ENCODE measurements around the gene ELP1. TPM values are rescaled to one million over a fixed set of nuclear protein-coding genes. Genes with fewer than 3 reads are reported as not detected.
"Not testable (repeated sequence)": the region's sequence is repeated elsewhere in the genome, so short reads cannot be mapped to it uniquely, and the experiment has no call there.

ELP1 gene
- total RNA-seq: 23.4 TPM
- polyA plus RNA-seq: 25.1 TPM
- long read RNA-seq, donor 1, full-length matches to known transcripts: 2 of 2 reads
- long read RNA-seq, donor 1, partial matches to known transcripts: 0 of 2 reads
- long read RNA-seq, donor 1, other reads (novel, unspliced or antisense): 0 of 2 reads
- long read RNA-seq, donor 2: 0 reads
- long read RNA-seq, donor 3, full-length matches to known transcripts: 2 of 2 reads
- long read RNA-seq, donor 3, partial matches to known transcripts: 0 of 2 reads
- long read RNA-seq, donor 3, other reads (novel, unspliced or antisense): 0 of 2 reads
- long read RNA-seq, donor 4, full-length matches to known transcripts: 1 of 15 reads
- long read RNA-seq, donor 4, partial matches to known transcripts: 6 of 15 reads
- long read RNA-seq, donor 4, other reads (novel, unspliced or antisense): 8 of 15 reads
- long read RNA-seq, donor 5, full-length matches to known transcripts: 2 of 2 reads
- long read RNA-seq, donor 5, partial matches to known transcripts: 0 of 2 reads
- long read RNA-seq, donor 5, other reads (novel, unspliced or antisense): 0 of 2 reads
- long read RNA-seq, donor 6, full-length matches to known transcripts: 2 of 2 reads
- long read RNA-seq, donor 6, partial matches to known transcripts: 0 of 2 reads
- long read RNA-seq, donor 6, other reads (novel, unspliced or antisense): 0 of 2 reads
- long read RNA-seq, donor 7, full-length matches to known transcripts: 1 of 1 reads
- long read RNA-seq, donor 7, partial matches to known transcripts: 0 of 1 reads
- long read RNA-seq, donor 7, other reads (novel, unspliced or antisense): 0 of 1 reads
- long read RNA-seq, donor 8: 0 reads
- long read RNA-seq, donor 9, full-length matches to known transcripts: 1 of 1 reads
- long read RNA-seq, donor 9, partial matches to known transcripts: 0 of 1 reads
- long read RNA-seq, donor 9, other reads (novel, unspliced or antisense): 0 of 1 reads
- long read RNA-seq, donor 10, full-length matches to known transcripts: 2 of 2 reads
- long read RNA-seq, donor 10, partial matches to known transcripts: 0 of 2 reads
- long read RNA-seq, donor 10, other reads (novel, unspliced or antisense): 0 of 2 reads

- peak; percentile 76 to 95 (median 88) for DNase-seq (ENCODE audit: low read depth in 6 of 9, low spot score in 9 of 9)
- Histone ChIP-seq H3K36me3 (ENCODE audit: control insufficient read depth in 2 of 2, insufficient read depth in 2 of 2, low read length in 1 of 2) (peaks cover 0 to 2% of the 10 kb centered on the region in 2 donors), H3K4me3 (ENCODE audit: low read length in 2 of 2) (peak within 1 kb of the TSS; percentile 88 to 95), H3K27ac (ENCODE audit: low read depth in 1 of 2, low read length in 1 of 2) (peak within 1 kb of the TSS; percentile 87 to 94), H3K27me3 (ENCODE audit: control insufficient read depth in 2 of 2, insufficient read depth in 1 of 2, low read length in 1 of 2) (no peaks in the 10 kb centered on the region), H3K4me1 (ENCODE audit: control insufficient read depth in 2 of 2, insufficient read depth in 2 of 2, low read length in 2 of 2) (peaks cover 12 to 17% of the 10 kb centered on the region in 2 donors), H3K9me3 (ENCODE audit: control insufficient read depth in 2 of 2, insufficient read depth in 1 of 2, low read length in 1 of 2) (peaks cover 0 to 4% of the 10 kb centered on the region in 2 donors)
- under 1% methylated on average over 48 of the region's 48 CpGs for WGBS
These were observed at the start of gene ELP1 for GRCh38 chr9:108933718-108934322. TSS of gene ELP1 (minus strand) at chr9:108934124. CDS start at chr9:108931146, 2,978 bp downstream.

- H3K27me3 ChIP-seq (ENCODE audit: control insufficient read depth in 2 of 2, insufficient read depth in 1 of 2, low read length in 1 of 2): no peaks in the 10 kb centered on the region
- no peaks in the 10 kb centered on the region for H3K9me3 ChIP-seq (ENCODE audit: control insufficient read depth in 2 of 2, insufficient read depth in 1 of 2, low read length in 1 of 2)
- no peaks in the 10 kb centered on the region for H3K4me1 ChIP-seq (ENCODE audit: control insufficient read depth in 2 of 2, insufficient read depth in 2 of 2, low read length in 2 of 2)
- DNase-seq (ENCODE audit: low read depth in 6 of 9, low spot score in 9 of 9): no peak
- 100% methylated on average over 2 of the region's 2 CpGs for WGBS
- no peak overlapping the region for H3K4me3 ChIP-seq (ENCODE audit: low read length in 2 of 2)
- H3K27ac ChIP-seq (ENCODE audit: low read depth in 1 of 2, low read length in 1 of 2): no peak overlapping the region
- H3K36me3 ChIP-seq (ENCODE audit: control insufficient read depth in 2 of 2, insufficient read depth in 2 of 2, low read length in 1 of 2): peaks cover 0 to 4% of the 10 kb centered on the region in 2 donors
These were observed 47.0 kb upstream of the ELP1 start for GRCh38 chr9:108980893-108981292.

- Histone ChIP-seq H3K27me3 (ENCODE audit: control insufficient read depth in 2 of 2, insufficient read depth in 1 of 2, low read length in 1 of 2) (no peaks in the 10 kb centered on the region), H3K4me3 (ENCODE audit: low read length in 2 of 2) (no peak overlapping the region), H3K36me3 (ENCODE audit: control insufficient read depth in 2 of 2, insufficient read depth in 2 of 2, low read length in 1 of 2) (peaks cover 0 to 4% of the 10 kb centered on the region in 2 donors), H3K9me3 (ENCODE audit: control insufficient read depth in 2 of 2, insufficient read depth in 1 of 2, low read length in 1 of 2) (no peaks in the 10 kb centered on the region), H3K27ac (ENCODE audit: low read depth in 1 of 2, low read length in 1 of 2) (no peak overlapping the region), H3K4me1 (ENCODE audit: control insufficient read depth in 2 of 2, insufficient read depth in 2 of 2, low read length in 2 of 2) (no peaks in the 10 kb centered on the region)
- 92% methylated on average over 1 of the region's 1 CpG for WGBS
- no peak for DNase-seq (ENCODE audit: low read depth in 6 of 9, low spot score in 9 of 9)
These were observed 44.3 kb upstream of the ELP1 start for GRCh38 chr9:108978205-108978604.

GRCh38 chr9:108973895-108974294 is 40.0 kb upstream of the ELP1 start:
- no peak for DNase-seq (ENCODE audit: low read depth in 6 of 9, low spot score in 9 of 9)
- Histone ChIP-seq H3K4me3 (ENCODE audit: low read length in 2 of 2) (no peak overlapping the region), H3K9me3 (ENCODE audit: control insufficient read depth in 2 of 2, insufficient read depth in 1 of 2, low read length in 1 of 2) (no peaks in the 10 kb centered on the region), H3K36me3 (ENCODE audit: control insufficient read depth in 2 of 2, insufficient read depth in 2 of 2, low read length in 1 of 2) (no peaks in the 10 kb centered on the region), H3K27ac (ENCODE audit: low read depth in 1 of 2, low read length in 1 of 2) (no peak overlapping the region), H3K27me3 (ENCODE audit: control insufficient read depth in 2 of 2, insufficient read depth in 1 of 2, low read length in 1 of 2) (no peaks in the 10 kb centered on the region), H3K4me1 (ENCODE audit: control insufficient read depth in 2 of 2, insufficient read depth in 2 of 2, low read length in 2 of 2) (no peaks in the 10 kb centered on the region)
- 92% methylated on average over 5 of the region's 5 CpGs for WGBS

GRCh38 chr9:108972626-108973209 is 38.8 kb upstream of the ELP1 start:
- no peak for DNase-seq (ENCODE audit: low read depth in 6 of 9, low spot score in 9 of 9)
- H3K4me1 ChIP-seq (ENCODE audit: control insufficient read depth in 2 of 2, insufficient read depth in 2 of 2, low read length in 2 of 2): no peaks in the 10 kb centered on the region
- no peaks in the 10 kb centered on the region for H3K27me3 ChIP-seq (ENCODE audit: control insufficient read depth in 2 of 2, insufficient read depth in 1 of 2, low read length in 1 of 2)
- no peak overlapping the region for H3K4me3 ChIP-seq (ENCODE audit: low read length in 2 of 2)
- no peaks in the 10 kb centered on the region for H3K36me3 ChIP-seq (ENCODE audit: control insufficient read depth in 2 of 2, insufficient read depth in 2 of 2, low read length in 1 of 2)
- WGBS: 92% methylated on average over 2 of the region's 2 CpGs
- no peak overlapping the region for H3K27ac ChIP-seq (ENCODE audit: low read depth in 1 of 2, low read length in 1 of 2)
- H3K9me3 ChIP-seq (ENCODE audit: control insufficient read depth in 2 of 2, insufficient read depth in 1 of 2, low read length in 1 of 2): no peaks in the 10 kb centered on the region

- H3K27ac ChIP-seq (ENCODE audit: low read depth in 1 of 2, low read length in 1 of 2): no peak overlapping the region
- H3K4me3 ChIP-seq (ENCODE audit: low read length in 2 of 2): no peak overlapping the region
- no peaks in the 10 kb centered on the region for H3K27me3 ChIP-seq (ENCODE audit: control insufficient read depth in 2 of 2, insufficient read depth in 1 of 2, low read length in 1 of 2)
- H3K4me1 ChIP-seq (ENCODE audit: control insufficient read depth in 2 of 2, insufficient read depth in 2 of 2, low read length in 2 of 2): no peaks in the 10 kb centered on the region
- H3K36me3 ChIP-seq (ENCODE audit: control insufficient read depth in 2 of 2, insufficient read depth in 2 of 2, low read length in 1 of 2): no peaks in the 10 kb centered on the region
- H3K9me3 ChIP-seq (ENCODE audit: control insufficient read depth in 2 of 2, insufficient read depth in 1 of 2, low read length in 1 of 2): no peaks in the 10 kb centered on the region
- WGBS: 95% methylated on average over 3 of the region's 3 CpGs
- no peak for DNase-seq (ENCODE audit: low read depth in 6 of 9, low spot score in 9 of 9)
These were observed 38.3 kb upstream of the ELP1 start for GRCh38 chr9:108972186-108972585.

GRCh38 chr9:108971392-108971791 is 37.5 kb upstream of the ELP1 start:
- DNase-seq (ENCODE audit: low read depth in 6 of 9, low spot score in 9 of 9); H3K4me3 ChIP-seq (ENCODE audit: low read length in 2 of 2); H3K9me3 ChIP-seq (ENCODE audit: control insufficient read depth in 2 of 2, insufficient read depth in 1 of 2, low read length in 1 of 2); H3K27me3 ChIP-seq (ENCODE audit: control insufficient read depth in 2 of 2, insufficient read depth in 1 of 2, low read length in 1 of 2); H3K27ac ChIP-seq (ENCODE audit: low read depth in 1 of 2, low read length in 1 of 2); H3K4me1 ChIP-seq (ENCODE audit: control insufficient read depth in 2 of 2, insufficient read depth in 2 of 2, low read length in 2 of 2); H3K36me3 ChIP-seq (ENCODE audit: control insufficient read depth in 2 of 2, insufficient read depth in 2 of 2, low read length in 1 of 2): not testable (repeated sequence)
- 98% methylated on average over 2 of the region's 2 CpGs for WGBS

GRCh38 chr9:108967916-108968315 is 34.0 kb upstream of the ELP1 start:
- Histone ChIP-seq H3K27ac (ENCODE audit: low read depth in 1 of 2, low read length in 1 of 2) (no peak overlapping the region), H3K4me3 (ENCODE audit: low read length in 2 of 2) (no peak overlapping the region), H3K4me1 (ENCODE audit: control insufficient read depth in 2 of 2, insufficient read depth in 2 of 2, low read length in 2 of 2) (no peaks in the 10 kb centered on the region), H3K27me3 (ENCODE audit: control insufficient read depth in 2 of 2, insufficient read depth in 1 of 2, low read length in 1 of 2) (no peaks in the 10 kb centered on the region), H3K9me3 (ENCODE audit: control insufficient read depth in 2 of 2, insufficient read depth in 1 of 2, low read length in 1 of 2) (no peaks in the 10 kb centered on the region), H3K36me3 (ENCODE audit: control insufficient read depth in 2 of 2, insufficient read depth in 2 of 2, low read length in 1 of 2) (no peaks in the 10 kb centered on the region)
- no peak for DNase-seq (ENCODE audit: low read depth in 6 of 9, low spot score in 9 of 9)

Measured in thymus (tissue), 14 donors.